GM23248 (cell line): ENCODE data around the gene DXO.

Experiments used
- EZH2 ChIP-seq: fragments of 200-600 bp; sonication (generic); IDR thresholded peaks from 2 replicates; pipeline ENCODE4 v1.6.1; 2018; ENCODE audit warnings: antibody characterized with exemption, mild to moderate bottlenecking; ENCODE audit not compliant: insufficient read depth, poor library complexity, severe bottlenecking
- EZH2phosphoT487 ChIP-seq: fragments of 200-600 bp; sonication (generic); IDR thresholded peaks from 2 replicates; pipeline ENCODE4 v1.6.1; 2018; ENCODE audit warnings: antibody characterized with exemption, moderate library complexity, mild to moderate bottlenecking, low read depth; ENCODE audit not compliant: insufficient read depth

GRCh38 chr6:31979238-31979898, 7.4 kb upstream of the DXO start:
- TF ChIP-seq EZH2, result no peak
- TF ChIP-seq EZH2phosphoT487, result no peak
